HEK293 (cell line): ENCODE results near the gene EYS.

ENCODE experiments used
- CTCF ChIA-PET: fragments of 350-600 bp; formaldehyde crosslinking; extraction: SDS; loops from one replicate; lab custom pipeline; 2021; ENCODE audit warnings: antibody characterized with exemption; lab: Yijun Ruan, JAX
- POLR2A ChIA-PET: fragments of 300-600 bp; formaldehyde crosslinking; extraction: SDS; loops from one replicate; lab custom pipeline; 2020; ENCODE audit warnings: antibody characterized with exemption, inconsistent platforms; lab: Yijun Ruan, JAX
- H3K27ac ChIP-seq: fragments of 200-500 bp; sonication (Bioruptor generic); 2 replicates; pipeline ENCODE4 v1.5.1; 2014; ENCODE audit warnings: low read depth, low read length, control low read depth, inconsistent platforms; ENCODE audit errors: extremely low read depth
- H3K36me3 ChIP-seq, 2 experiments: fragments of 200-500 bp in 1 of 2; sonication (Bioruptor generic) in 1 of 2; 1 replicate in 1 of 2; 2 replicates in 1 of 2; pipeline ENCODE4 v1.5.1; 2014 to 2017; ENCODE audit warnings: inconsistent platforms in 2 of 2, low read length in 2 of 2; ENCODE audit not compliant: control insufficient read depth in 2 of 2, insufficient read depth in 1 of 2
- H3K4me1 ChIP-seq: fragments of 200-500 bp; sonication (Bioruptor generic); 2 replicates; pipeline ENCODE4 v1.5.1; 2014; ENCODE audit warnings: mild to moderate bottlenecking, low read length, inconsistent platforms; ENCODE audit not compliant: control insufficient read depth, insufficient read depth
- H3K4me3 ChIP-seq: 2 replicates; pipeline ENCODE4 v1.5.1; 2011; ENCODE audit warnings: low read depth, mild to moderate bottlenecking, control low read depth, low read length, moderate library complexity
- H3K9me3 ChIP-seq: fragments of 200-500 bp; sonication (Bioruptor generic); 2 replicates; pipeline ENCODE4 v1.5.1; 2014; ENCODE audit warnings: low read depth, low read length, inconsistent platforms; ENCODE audit not compliant: control insufficient read depth, insufficient read depth
- FEZF1 ChIP-seq: fragments of 450-650 bp; formaldehyde crosslinking; IDR thresholded peaks from 2 replicates; pipeline ENCODE4 v1.5.1; 2016; ENCODE audit warnings: missing biosample characterization, missing genetic modification characterization
- MYNN ChIP-seq: fragments of 450-650 bp; formaldehyde crosslinking; IDR thresholded peaks from 2 replicates; pipeline ENCODE4 v1.5.1; 2016; ENCODE audit warnings: missing biosample characterization, missing genetic modification characterization, borderline replicate concordance
- RBAK ChIP-seq: fragments of 450-650 bp; formaldehyde crosslinking; IDR thresholded peaks from 2 replicates; pipeline ENCODE4 v1.5.1; 2016; ENCODE audit warnings: missing biosample characterization, missing genetic modification characterization
- SCRT1 ChIP-seq: fragments of 450-650 bp; formaldehyde crosslinking; IDR thresholded peaks from 2 replicates; pipeline ENCODE4 v1.5.1; 2016; ENCODE audit warnings: missing biosample characterization, missing genetic modification characterization, borderline replicate concordance
- SP7 ChIP-seq: fragments of 450-650 bp; formaldehyde crosslinking; IDR thresholded peaks from 2 replicates; pipeline ENCODE4 v1.5.1; 2016; ENCODE audit warnings: missing biosample characterization, missing genetic modification characterization
- ZNF16 ChIP-seq: fragments of 450-650 bp; formaldehyde crosslinking; IDR thresholded peaks from 2 replicates; pipeline ENCODE4 v1.5.1; 2016; ENCODE audit warnings: low read depth, missing biosample characterization, missing genetic modification characterization
- ZNF335 ChIP-seq: fragments of 450-650 bp; formaldehyde crosslinking; conservative IDR thresholded peaks from 2 replicates; pipeline ENCODE4 v1.5.1; 2016; ENCODE audit warnings: missing biosample characterization, missing genetic modification characterization
- ZNF354C ChIP-seq: fragments of 450-650 bp; formaldehyde crosslinking; IDR thresholded peaks from 2 replicates; pipeline ENCODE4 v1.5.1; 2016; ENCODE audit warnings: missing biosample characterization, missing genetic modification characterization, low read depth, borderline replicate concordance
- ZNF391 ChIP-seq: fragments of 450-650 bp; formaldehyde crosslinking; IDR thresholded peaks from 2 replicates; pipeline ENCODE4 v1.5.1; 2016; ENCODE audit warnings: low read depth, missing biosample characterization, missing genetic modification characterization, borderline replicate concordance
- ZNF610 ChIP-seq: fragments of 450-650 bp; formaldehyde crosslinking; IDR thresholded peaks from 2 replicates; pipeline ENCODE4 v1.5.1; 2016; ENCODE audit warnings: missing biosample characterization, missing genetic modification characterization, borderline replicate concordance
- ZNF626 ChIP-seq: fragments of 450-650 bp; sonication (Bioruptor Pico); formaldehyde crosslinking; IDR thresholded peaks from 2 replicates; pipeline ENCODE4 v1.5.1; 2018; ENCODE audit warnings: missing biosample characterization, missing genetic modification characterization, inconsistent platforms
- ZNF670 ChIP-seq: fragments of 450-650 bp; formaldehyde crosslinking; IDR thresholded peaks from 2 replicates; pipeline ENCODE4 v1.5.1; 2016; ENCODE audit warnings: missing biosample characterization, missing genetic modification characterization, low read depth
- ZNF777 ChIP-seq: fragments of 450-650 bp; formaldehyde crosslinking; IDR thresholded peaks from 2 replicates; pipeline ENCODE4 v1.5.1; 2017; ENCODE audit warnings: missing biosample characterization, missing genetic modification characterization, borderline replicate concordance
- TF ChIP-seq, protein P1 (sequence below): fragments of 450-650 bp; formaldehyde crosslinking; IDR thresholded peaks from 2 replicates; pipeline ENCODE4 v1.5.1; 2017; ENCODE audit warnings: missing biosample characterization, missing genetic modification characterization
- TF ChIP-seq, protein P2 (sequence below): fragments of 450-650 bp; formaldehyde crosslinking; IDR thresholded peaks from 2 replicates; pipeline ENCODE4 v1.5.1; 2017; ENCODE audit warnings: missing biosample characterization, missing genetic modification characterization
- TF ChIP-seq, protein P3 (sequence below): fragments of 450-650 bp; formaldehyde crosslinking; IDR thresholded peaks from 2 replicates; pipeline ENCODE4; 2016; ENCODE audit warnings: missing biosample characterization, missing genetic modification characterization
- TF ChIP-seq, protein P4 (sequence below): fragments of 450-650 bp; formaldehyde crosslinking; IDR thresholded peaks from 2 replicates; pipeline ENCODE4 v1.5.1; 2016; ENCODE audit warnings: missing biosample characterization, missing genetic modification characterization, low read depth
- TF ChIP-seq, protein P5 (sequence below): fragments of 450-650 bp; formaldehyde crosslinking; IDR thresholded peaks from 2 replicates; pipeline ENCODE4 v1.5.1; 2016; ENCODE audit warnings: missing biosample characterization, missing genetic modification characterization, borderline replicate concordance
- TF ChIP-seq, protein P6 (sequence below): fragments of 450-650 bp; IDR thresholded peaks from 2 replicates; pipeline ENCODE4 v1.5.1; 2018; ENCODE audit warnings: missing biosample characterization, mild to moderate bottlenecking, missing genetic modification characterization
- TF ChIP-seq, protein P7 (sequence below): fragments of 450-650 bp; formaldehyde crosslinking; IDR thresholded peaks from 2 replicates; pipeline ENCODE4 v1.5.1; 2016; ENCODE audit warnings: missing biosample characterization, missing genetic modification characterization
- TF ChIP-seq, protein P8 (sequence below): fragments of 450-650 bp; formaldehyde crosslinking; IDR thresholded peaks from 2 replicates; pipeline ENCODE4 v1.5.1; 2016; ENCODE audit warnings: missing biosample characterization, missing genetic modification characterization

The EYS gene

DNA sequence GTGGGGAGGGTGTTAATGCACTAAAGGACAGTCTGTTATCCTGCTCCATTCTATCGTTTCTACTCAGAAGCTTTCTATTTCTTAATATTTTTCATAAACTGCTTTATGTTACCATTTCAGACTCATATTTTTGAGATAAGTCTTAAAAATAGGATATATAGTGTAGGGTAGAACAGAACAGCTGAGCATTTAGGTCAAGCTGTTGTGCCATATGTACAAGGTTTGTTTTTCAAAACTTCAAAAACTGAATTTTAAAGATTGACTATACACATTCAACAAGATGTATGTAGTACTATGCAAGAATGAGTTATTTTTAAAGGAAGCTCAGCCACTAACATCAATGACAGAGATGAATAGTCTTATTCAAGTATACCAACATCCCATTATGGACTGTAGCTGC is 1634.3 kb downstream of the EYS start (continued):
- TF ChIP-seq ZNF777 (tag by site-specific recombination) (no peak), ZNF391 (tag by site-specific recombination) (no peak), MYNN (no peak), FEZF1 (no peak)
- TF ChIP-seq, protein P1, sequence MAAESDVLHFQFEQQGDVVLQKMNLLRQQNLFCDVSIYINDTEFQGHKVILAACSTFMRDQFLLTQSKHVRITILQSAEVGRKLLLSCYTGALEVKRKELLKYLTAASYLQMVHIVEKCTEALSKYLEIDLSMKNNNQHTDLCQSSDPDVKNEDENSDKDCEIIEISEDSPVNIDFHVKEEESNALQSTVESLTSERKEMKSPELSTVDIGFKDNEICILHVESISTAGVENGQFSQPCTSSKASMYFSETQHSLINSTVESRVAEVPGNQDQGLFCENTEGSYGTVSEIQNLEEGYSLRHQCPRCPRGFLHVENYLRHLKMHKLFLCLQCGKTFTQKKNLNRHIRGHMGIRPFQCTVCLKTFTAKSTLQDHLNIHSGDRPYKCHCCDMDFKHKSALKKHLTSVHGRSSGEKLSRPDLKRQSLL, result no peak
- TF ChIP-seq, protein P2, sequence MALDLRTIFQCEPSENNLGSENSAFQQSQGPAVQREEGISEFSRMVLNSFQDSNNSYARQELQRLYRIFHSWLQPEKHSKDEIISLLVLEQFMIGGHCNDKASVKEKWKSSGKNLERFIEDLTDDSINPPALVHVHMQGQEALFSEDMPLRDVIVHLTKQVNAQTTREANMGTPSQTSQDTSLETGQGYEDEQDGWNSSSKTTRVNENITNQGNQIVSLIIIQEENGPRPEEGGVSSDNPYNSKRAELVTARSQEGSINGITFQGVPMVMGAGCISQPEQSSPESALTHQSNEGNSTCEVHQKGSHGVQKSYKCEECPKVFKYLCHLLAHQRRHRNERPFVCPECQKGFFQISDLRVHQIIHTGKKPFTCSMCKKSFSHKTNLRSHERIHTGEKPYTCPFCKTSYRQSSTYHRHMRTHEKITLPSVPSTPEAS, result no peak
- TF ChIP-seq, all 188 proteins: peak for 0

DNA sequence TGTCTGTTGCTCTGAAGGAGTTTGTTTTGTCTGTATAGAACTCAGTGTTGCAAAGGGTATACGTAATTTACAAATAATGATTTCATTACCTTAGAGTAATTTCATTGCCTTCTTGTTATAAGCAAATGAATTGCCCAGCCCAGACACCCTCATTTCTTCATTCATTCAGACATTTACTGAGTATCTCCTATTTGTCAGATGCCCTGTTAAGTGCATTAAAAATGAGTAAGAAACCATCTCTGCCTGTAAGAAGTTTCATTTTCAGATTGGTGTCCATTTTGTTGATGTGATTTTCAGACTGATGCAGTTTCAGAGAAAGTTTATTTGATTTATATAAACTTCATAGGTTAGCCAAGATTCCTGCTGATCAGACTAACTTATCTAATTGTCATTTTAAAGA is 1642.1 kb downstream of the EYS start:
- H3K4me1 ChIP-seq, result no peaks in the 10 kb centered on the region
- no peaks in the 10 kb centered on the region for H3K9me3 ChIP-seq
- ChIA-PET POLR2A (no interaction called here), CTCF (interaction anchor here (0.7 to 0.8 kb wide), 2 partner anchors 13 to 49 kb away, joined by 3 read pairs; no protein-coding TSS in a partner anchor)
- H3K4me3 ChIP-seq, result no peak overlapping the region
- no peaks in the 10 kb centered on the region for H3K36me3 ChIP-seq
- no peak overlapping the region for H3K27ac ChIP-seq
- no peak for TF ChIP-seq ZNF670
- TF ChIP-seq, protein P3, sequence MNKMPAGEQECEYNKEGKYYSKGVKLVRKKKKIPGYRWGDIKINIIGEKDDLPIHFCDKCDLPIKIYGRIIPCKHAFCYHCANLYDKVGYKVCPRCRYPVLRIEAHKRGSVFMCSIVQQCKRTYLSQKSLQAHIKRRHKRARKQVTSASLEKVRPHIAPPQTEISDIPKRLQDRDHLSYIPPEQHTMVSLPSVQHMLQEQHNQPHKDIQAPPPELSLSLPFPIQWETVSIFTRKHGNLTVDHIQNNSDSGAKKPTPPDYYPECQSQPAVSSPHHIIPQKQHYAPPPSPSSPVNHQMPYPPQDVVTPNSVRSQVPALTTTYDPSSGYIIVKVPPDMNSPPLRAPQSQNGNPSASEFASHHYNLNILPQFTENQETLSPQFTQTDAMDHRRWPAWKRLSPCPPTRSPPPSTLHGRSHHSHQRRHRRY (tag by site-specific recombination), result no peak
- TF ChIP-seq, protein P4, sequence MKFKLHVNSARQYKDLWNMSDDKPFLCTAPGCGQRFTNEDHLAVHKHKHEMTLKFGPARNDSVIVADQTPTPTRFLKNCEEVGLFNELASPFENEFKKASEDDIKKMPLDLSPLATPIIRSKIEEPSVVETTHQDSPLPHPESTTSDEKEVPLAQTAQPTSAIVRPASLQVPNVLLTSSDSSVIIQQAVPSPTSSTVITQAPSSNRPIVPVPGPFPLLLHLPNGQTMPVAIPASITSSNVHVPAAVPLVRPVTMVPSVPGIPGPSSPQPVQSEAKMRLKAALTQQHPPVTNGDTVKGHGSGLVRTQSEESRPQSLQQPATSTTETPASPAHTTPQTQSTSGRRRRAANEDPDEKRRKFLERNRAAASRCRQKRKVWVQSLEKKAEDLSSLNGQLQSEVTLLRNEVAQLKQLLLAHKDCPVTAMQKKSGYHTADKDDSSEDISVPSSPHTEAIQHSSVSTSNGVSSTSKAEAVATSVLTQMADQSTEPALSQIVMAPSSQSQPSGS, result no peak
- TF ChIP-seq, protein P5, sequence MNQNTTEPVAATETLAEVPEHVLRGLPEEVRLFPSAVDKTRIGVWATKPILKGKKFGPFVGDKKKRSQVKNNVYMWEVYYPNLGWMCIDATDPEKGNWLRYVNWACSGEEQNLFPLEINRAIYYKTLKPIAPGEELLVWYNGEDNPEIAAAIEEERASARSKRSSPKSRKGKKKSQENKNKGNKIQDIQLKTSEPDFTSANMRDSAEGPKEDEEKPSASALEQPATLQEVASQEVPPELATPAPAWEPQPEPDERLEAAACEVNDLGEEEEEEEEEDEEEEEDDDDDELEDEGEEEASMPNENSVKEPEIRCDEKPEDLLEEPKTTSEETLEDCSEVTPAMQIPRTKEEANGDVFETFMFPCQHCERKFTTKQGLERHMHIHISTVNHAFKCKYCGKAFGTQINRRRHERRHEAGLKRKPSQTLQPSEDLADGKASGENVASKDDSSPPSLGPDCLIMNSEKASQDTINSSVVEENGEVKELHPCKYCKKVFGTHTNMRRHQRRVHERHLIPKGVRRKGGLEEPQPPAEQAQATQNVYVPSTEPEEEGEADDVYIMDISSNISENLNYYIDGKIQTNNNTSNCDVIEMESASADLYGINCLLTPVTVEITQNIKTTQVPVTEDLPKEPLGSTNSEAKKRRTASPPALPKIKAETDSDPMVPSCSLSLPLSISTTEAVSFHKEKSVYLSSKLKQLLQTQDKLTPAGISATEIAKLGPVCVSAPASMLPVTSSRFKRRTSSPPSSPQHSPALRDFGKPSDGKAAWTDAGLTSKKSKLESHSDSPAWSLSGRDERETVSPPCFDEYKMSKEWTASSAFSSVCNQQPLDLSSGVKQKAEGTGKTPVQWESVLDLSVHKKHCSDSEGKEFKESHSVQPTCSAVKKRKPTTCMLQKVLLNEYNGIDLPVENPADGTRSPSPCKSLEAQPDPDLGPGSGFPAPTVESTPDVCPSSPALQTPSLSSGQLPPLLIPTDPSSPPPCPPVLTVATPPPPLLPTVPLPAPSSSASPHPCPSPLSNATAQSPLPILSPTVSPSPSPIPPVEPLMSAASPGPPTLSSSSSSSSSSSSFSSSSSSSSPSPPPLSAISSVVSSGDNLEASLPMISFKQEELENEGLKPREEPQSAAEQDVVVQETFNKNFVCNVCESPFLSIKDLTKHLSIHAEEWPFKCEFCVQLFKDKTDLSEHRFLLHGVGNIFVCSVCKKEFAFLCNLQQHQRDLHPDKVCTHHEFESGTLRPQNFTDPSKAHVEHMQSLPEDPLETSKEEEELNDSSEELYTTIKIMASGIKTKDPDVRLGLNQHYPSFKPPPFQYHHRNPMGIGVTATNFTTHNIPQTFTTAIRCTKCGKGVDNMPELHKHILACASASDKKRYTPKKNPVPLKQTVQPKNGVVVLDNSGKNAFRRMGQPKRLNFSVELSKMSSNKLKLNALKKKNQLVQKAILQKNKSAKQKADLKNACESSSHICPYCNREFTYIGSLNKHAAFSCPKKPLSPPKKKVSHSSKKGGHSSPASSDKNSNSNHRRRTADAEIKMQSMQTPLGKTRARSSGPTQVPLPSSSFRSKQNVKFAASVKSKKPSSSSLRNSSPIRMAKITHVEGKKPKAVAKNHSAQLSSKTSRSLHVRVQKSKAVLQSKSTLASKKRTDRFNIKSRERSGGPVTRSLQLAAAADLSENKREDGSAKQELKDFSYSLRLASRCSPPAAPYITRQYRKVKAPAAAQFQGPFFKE (tag by site-specific recombination), result no peak
- TF ChIP-seq SCRT1, result no peak
- TF ChIP-seq RBAK (tag by site-specific recombination), result no peak
- TF ChIP-seq ZNF354C, result no peak
- TF ChIP-seq, protein P6, sequence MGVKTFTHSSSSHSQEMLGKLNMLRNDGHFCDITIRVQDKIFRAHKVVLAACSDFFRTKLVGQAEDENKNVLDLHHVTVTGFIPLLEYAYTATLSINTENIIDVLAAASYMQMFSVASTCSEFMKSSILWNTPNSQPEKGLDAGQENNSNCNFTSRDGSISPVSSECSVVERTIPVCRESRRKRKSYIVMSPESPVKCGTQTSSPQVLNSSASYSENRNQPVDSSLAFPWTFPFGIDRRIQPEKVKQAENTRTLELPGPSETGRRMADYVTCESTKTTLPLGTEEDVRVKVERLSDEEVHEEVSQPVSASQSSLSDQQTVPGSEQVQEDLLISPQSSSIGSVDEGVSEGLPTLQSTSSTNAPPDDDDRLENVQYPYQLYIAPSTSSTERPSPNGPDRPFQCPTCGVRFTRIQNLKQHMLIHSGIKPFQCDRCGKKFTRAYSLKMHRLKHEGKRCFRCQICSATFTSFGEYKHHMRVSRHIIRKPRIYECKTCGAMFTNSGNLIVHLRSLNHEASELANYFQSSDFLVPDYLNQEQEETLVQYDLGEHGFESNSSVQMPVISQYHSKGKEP (tag by site-specific recombination), result no peak
- no peak for TF ChIP-seq ZNF610 (tag by site-specific recombination)
- TF ChIP-seq SP7 (tag by site-specific recombination), result no peak
- no peak for TF ChIP-seq ZNF16 (tag by site-specific recombination)
- no peak for TF ChIP-seq ZNF335 (tag by site-specific recombination)
- TF ChIP-seq, protein P7, sequence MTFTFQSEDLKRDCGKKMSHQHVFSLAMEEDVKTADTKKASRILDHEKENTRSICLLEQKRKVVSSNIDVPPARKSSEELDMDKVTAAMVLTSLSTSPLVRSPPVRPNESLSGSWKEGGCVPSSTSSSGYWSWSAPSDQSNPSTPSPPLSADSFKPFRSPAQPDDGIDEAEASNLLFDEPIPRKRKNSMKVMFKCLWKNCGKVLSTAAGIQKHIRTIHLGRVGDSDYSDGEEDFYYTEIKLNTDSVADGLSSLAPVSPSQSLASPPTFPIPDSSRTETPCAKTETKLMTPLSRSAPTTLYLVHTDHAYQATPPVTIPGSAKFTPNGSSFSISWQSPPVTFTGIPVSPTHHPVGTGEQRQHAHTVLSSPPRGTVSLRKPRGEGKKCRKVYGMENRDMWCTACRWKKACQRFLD (tag by site-specific recombination), result no peak
- TF ChIP-seq ZNF626 (tag by site-specific recombination), result no peak
- TF ChIP-seq, protein P8, sequence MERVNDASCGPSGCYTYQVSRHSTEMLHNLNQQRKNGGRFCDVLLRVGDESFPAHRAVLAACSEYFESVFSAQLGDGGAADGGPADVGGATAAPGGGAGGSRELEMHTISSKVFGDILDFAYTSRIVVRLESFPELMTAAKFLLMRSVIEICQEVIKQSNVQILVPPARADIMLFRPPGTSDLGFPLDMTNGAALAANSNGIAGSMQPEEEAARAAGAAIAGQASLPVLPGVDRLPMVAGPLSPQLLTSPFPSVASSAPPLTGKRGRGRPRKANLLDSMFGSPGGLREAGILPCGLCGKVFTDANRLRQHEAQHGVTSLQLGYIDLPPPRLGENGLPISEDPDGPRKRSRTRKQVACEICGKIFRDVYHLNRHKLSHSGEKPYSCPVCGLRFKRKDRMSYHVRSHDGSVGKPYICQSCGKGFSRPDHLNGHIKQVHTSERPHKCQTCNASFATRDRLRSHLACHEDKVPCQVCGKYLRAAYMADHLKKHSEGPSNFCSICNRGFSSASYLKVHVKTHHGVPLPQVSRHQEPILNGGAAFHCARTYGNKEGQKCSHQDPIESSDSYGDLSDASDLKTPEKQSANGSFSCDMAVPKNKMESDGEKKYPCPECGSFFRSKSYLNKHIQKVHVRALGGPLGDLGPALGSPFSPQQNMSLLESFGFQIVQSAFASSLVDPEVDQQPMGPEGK (tag by site-specific recombination), result no peak
